NCI-H510A (cell line): ENCODE measurements around the gene TRIM54.
"Not testable (repeated sequence)": the region's sequence is repeated elsewhere in the genome, so short reads cannot be mapped to it uniquely, and the experiment has no call there.

Experiments
- DNase-seq: peaks from one replicate; lab custom pipeline; 2025; lab: John Stamatoyannopoulos, UW

The TRIM54 gene

DNA sequence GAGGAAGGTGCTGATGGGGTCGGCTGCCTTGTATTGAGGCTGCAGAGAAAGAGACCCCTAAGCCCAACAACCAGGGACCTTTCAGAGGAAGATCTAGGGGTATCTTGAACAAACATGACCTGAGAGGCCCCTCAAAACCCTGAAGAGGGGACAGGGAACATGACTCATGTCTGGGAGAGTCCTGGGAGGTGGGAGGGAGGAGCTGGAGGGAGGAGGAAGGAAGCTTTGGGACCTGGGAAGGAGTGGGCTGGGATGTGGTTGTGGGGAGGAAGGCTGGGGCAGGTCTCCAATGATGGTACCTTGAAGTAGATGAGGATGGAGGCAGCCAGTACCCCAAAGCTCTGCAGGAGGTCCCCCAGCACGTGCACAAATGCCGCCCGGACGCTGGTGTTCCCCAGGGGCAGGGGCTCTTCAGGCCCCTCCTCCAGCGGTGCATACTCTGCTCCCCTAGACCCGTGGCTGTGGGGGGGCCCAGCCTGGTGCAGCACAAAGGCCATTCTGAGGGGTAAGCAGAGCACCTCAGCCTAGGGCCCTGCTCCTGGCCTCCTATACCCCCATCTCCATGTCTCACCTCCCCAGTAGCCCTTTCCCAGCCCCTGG is 25.3 kb upstream of the TRIM54 start:
- no peak for DNase-seq

DNA sequence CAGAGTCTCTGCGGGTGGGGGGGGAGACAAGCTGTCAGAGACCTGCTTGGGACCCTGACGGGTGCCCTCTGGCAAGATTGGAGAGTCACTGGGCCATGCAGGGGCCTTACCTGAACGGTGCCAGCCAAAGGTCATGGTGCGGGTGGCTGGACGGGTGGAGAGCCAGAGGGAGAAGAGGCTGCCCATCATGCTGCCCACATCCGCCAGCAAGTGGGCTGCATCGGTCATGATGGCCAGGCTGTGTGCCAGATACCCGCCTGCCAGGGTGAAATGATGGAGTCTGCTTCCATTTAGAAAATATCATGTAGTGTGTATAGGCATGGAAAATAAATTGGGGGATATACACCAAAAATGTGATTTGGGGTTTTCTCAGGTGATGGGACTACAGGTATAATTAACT is 24.2 kb upstream of the TRIM54 start:
- no peak for DNase-seq

DNA sequence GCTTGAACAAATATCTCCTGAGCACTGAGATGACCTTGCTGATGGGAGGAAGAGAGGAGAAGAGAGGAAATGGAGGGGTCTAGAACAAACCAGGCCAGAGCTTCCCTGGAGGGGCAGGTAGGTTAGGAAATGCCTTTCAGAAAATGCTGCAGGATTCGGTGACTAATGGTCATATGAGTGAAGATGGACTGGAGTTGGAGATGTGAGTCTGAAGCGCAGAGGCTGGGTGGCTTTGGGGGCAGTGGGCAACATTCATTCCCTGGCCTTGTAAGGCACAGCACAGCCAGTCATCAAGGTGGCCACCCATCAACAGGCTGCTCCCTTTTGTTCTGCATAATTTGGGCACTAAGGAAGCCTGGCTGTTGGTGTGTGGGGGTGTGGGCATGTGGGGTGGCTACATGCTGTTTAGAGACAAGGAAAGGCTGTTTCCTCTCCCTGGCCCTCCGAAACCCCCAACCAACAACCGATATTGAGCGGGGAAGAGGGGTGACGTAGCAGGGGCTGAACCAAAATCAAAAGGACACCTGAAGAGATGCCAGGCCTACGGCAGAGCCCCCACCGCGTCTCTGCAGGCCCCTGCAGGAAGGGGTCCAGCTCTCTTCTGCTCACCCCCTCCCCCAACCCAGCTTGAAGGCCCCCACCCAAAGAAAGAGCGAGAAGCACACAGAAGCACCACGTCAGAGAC is 20.8 kb upstream of the TRIM54 start:
- DNase-seq, result no peak

DNA sequence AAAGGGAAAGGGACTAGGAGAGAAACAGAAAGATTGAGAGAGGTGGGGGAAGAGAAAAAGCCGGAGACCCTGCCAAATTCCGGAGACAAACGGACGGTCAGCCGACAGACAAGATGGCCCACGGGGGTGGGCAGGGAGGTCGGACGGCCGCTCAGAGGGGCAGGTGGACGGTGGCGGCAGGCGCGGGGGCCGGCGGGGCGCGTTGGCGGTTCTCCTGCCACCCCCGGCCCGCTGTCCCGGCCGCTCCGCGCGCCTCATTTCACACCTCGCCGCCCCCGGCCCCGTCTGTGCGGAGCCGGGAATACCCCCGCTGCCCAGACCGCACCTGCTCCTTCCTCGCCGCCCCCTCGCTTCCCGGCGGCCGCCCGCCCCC is 20.3 kb upstream of the TRIM54 start:
- DNase-seq, result no peak

DNA sequence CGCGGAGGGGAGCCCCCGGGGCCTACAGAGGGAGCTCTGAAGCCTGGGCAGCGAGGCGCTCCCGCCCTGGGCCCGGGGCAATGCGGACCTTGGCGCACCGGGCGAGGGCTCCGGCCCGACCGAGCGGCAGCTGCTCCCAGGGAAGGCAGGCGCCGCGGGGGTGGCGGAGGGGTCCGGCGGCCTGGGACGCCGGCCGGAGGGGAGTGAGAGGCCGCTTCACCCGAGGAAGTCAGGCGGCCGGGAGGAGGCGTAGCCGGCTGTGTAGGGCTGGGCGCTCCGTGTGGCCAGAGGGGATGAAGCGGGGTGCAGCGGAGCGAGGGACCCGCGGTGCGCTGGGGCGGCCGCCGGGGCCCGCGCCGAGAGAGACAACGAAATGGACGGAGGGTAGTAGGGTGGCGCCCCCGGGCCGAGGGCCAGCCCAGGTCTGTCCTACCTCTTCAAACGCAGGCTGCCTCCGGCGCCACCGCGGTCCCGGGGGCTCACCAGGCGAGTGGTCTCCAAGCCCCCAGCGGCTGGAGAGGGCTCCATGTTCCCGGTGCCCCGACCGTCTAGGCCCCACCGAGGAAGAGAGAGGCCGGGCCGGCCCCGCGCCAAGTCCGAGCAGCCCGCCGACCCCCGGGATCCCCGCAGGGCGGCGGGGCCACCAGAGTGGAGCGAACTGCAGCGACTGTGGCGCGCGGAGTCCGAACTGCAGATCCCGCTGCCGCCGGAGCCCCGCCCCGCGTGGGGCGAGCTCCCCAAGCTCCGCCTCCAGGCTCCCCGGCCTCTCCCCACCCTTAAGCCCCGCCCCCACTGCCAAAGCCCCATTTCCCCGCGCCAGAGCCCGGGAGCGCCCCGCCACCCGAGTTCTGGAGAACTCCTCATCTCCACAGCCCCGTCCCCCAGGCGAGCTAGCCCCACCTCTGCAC is 19.6 kb upstream of the TRIM54 start, which contains the start of gene SLC30A3:
Gene SLC30A3, minus strand, starts transcription at position 669 of the 908 bp plus-strand sequence. Its CDS starts 141 bp downstream, at position 528.
- peak; percentile 14 for DNase-seq

DNA sequence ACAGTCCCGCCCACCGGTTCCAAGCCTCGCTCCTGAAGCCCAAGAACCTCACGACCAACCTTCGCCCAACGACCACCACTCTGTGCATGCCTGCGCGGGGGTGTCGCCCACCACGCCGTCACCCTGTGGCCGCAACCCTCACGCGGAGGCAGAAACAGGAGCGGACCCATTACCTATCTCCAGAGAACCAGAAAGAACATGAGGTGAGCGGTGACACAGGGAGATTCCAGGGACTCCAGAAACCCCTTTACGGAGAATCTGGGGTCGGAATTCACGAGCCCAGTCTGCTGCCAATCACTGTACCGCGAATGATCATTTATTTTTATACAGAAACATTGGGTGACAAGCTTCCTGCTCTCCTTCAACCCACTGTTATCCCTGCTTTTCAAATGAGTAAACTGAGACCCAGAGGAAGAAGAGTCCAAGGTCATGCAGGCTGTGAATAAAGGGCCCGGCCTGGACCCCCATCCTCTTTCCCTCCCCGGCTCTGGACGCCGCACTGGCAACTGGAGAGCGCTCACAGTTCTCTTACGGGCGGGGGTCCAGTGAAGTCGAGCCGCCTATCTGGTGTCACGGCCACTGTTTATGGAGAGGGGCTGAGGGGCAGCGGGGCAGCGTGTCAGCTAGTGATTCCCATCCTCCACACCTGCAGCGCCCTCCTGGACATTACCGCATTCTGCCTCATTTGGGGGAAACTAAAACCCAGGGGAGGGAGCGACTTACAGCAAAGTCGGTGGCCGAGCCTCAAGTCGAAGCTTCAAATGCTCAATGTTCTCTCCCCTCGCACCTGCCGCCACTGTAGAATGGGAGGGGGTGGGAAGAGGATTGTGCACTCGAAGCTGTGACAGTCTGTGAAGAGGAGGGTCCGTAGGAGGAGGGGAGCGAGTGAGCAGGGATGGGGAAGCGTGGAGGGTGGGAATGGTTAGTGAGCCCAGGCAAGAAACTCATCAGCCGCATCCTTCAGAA is 18.7 kb upstream of the TRIM54 start:
- DNase-seq, result no peak

DNA sequence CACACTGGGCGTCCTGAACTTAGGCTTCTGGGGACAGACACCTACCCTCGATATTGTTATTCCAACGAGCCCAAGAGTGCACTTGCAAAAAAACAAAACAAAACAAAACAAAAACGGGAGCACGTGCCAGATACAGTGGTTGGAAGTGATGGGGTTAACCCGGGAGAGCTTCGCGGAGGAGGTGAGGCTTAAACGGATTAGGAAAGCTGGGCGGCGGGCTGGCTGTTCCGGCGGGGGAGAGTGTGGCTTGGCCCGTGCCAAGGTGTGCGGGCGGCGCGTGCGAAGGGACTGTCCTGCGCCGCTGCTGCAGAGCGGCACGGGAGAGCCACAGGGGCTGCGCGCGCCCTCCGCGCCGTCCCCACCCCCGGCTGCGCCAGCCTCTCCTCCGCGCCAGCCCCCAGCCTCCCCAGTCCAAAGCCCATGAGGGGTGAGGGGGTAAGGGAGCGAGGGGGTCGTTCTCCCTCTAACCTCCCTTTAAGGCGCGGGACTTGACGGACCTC is 17.9 kb upstream of the TRIM54 start:
- DNase-seq, result no peak

DNA sequence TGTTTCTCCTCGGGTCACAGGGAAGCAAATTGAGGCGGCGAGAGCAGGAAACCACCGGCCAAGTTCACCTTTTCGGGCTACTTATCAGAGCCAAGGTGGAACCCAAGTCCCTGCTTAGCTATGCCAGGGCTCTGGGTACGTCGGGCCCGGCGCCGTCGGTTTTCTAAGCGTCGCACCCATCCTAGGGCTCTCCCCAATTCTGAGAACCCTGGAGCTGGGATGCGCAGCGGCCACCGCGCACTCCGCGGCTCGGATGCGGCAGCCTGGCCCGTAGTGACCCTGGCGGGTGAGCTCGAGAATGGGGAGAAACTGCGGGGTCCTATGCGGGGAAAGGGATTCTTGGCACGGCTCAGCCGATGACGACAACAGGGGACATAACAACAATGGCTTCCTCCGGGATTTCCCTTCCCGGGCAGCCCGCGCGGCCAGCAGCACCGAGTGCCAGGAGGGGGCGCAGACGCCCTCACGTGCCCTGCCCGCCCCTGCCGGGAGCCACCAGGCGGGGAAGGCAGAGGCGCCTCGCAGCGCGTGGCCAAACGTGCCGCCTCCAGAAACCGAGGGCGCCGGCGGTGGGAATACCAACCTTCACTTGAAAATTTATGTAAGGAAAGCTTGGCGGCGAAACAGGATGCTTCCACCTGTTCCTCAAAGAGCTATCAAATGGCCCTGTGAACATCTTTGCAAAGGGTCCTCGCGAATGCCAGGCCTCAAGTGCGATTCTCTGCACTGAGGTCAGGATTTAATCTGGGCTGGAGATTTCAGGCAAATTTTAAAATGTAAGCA is 17.3 kb upstream of the TRIM54 start:
- DNase-seq, result peak; percentile 71

DNA sequence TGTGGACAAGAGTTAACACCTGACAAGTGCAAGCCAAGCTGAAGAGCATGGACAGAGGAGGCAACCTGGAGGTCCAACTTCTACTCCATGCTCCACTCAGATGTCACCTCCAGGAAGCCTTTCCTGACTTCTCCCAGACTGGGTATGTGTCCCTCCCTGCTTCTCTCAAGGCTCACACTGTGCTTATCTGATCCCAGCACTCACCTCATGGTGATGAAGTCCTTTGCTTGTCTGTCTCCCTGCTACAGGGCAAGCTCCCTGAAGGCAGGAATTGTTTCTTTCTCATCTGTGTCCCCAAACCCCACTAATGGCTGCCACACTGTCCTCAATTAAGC is 16.7 kb upstream of the TRIM54 start:
- no peak for DNase-seq

DNA sequence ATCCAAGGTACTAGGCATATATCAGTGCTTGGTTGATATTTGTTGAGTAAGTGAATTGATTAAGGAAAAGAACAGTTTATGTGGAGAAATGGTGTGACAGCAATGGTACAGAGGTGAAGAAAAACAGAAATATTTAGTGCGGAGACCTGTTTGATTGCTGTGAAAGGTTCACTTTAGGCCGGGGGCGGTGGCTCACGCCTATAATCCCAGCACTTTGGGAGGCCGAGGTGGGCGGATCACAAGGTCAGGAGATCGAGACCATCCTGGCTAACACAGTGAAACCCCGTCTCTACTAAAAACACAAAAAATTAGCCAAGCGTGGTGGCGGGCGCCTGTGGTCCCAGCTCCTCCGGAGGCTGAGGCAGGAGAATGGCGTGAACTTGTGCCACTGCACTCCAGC is 13.9 kb upstream of the TRIM54 start:
- DNase-seq, result not testable (repeated sequence)

DNA sequence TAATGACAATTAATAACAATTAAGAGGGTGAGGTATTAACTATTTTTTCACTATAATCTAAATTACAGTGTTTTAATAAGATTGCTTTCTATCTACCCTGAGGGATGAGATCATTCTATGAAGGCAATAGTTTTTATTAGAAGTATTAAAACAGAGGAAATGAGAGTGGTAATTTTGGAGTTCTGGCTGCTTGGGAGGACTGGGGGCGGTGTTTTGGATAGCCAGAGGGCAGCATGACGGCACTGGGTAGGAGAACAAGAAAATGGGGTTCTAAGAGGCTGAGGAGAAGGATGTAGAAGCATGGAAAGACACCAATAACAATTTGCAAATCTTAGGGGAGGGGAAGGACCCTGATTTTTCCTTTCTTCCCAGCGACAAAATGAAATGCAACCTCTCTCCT is 12.1 kb upstream of the TRIM54 start:
- no peak for DNase-seq

DNA sequence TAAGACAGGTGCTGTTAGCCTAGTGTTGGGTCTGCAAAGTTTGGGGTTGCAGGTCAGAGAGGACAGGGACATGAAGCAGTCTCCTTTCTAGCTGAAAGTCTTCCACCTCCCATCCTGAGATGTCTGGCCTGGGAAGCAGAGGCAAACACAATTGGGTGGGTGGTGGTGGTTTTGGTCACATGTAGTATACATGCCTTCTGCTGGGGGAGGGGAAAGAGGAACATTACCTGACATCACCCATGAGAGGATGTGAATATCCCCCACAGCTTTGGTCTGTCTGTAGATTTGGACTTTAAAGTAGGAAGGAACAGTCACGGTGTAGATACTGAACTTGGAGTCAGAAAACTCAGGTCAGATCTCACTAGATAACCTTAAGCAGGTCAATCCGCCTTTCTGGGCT is 11.6 kb upstream of the TRIM54 start:
- DNase-seq, result no peak

DNA sequence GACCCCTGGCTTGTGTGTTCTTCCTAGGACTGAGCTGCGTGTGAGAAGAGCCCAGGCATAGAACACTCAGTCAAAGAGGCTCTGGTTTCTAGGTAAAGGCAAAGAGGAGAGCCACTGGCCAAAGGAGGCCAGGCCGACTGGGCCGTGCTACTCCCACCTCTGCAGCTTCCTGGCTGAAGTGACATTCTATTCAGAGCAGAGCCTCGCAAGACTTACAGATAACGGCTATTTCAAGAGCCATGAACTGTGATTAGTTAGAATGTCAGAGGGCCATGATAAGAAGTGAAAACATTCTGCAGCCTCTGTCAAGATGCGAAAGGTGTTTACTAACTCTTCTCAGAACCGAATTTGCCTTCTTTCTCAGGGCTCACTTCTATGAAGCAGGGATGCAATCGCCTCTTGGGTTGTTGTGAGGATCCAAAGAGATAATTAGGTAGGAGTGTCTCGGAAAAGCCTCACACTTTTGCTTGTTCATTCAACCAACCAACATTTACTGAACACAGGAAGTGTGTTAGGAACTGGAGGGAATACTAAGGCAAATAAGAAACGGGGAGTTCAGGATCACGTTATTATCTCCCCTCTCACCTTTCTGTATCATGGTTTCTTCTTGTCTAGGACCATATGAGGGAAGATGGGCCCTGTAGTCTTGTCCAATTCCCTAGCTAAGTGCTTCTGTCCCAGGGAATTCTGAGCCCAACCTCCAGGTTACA is 10.4 kb upstream of the TRIM54 start:
- no peak for DNase-seq

DNA sequence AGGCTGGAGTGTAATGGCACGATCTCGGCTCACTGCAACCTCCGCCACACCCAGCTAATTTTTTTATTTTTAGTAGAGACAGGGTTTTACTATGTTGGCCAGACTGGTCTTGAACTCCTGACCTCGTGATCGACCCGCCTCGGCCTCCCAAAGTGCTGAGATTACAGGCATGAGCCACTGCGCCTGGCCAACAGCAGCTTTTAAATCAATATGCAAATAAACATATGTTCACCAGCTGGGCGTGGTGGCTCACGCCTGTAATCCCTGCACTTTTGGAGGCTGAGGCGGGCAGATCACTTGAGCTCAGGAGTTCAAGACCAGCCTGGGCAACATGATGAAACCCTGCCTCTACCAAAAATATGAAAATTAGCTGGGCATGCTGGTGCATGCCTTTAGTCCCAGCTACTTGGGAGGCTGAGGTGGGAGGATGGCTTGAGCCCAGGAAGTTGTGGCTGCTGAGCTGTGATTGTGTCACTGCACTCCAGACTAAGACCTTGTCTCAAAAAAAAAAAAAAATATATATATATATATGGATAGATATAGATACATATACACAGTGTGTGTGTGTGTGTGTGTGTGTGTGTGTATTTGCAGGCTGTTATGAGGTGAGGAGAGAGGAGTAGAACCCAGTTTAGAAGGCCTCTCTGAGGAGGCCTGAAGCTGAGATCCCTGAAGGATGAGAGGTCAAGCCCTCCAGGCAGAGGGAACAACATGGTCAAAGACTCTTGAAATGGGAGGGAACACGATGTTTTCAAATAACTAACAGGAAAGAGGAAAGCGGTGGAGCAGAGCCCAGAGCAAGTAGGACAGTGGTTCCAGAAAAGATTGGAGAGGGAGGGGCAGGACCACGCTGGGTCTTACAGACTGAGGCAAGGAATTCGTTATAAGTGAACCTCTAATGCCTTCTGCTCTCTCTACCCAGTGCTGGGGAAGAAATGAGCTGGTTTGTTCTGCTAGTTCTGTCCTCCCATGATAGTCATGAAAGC is 9.4 kb upstream of the TRIM54 start:
- not testable (repeated sequence) for DNase-seq

DNA sequence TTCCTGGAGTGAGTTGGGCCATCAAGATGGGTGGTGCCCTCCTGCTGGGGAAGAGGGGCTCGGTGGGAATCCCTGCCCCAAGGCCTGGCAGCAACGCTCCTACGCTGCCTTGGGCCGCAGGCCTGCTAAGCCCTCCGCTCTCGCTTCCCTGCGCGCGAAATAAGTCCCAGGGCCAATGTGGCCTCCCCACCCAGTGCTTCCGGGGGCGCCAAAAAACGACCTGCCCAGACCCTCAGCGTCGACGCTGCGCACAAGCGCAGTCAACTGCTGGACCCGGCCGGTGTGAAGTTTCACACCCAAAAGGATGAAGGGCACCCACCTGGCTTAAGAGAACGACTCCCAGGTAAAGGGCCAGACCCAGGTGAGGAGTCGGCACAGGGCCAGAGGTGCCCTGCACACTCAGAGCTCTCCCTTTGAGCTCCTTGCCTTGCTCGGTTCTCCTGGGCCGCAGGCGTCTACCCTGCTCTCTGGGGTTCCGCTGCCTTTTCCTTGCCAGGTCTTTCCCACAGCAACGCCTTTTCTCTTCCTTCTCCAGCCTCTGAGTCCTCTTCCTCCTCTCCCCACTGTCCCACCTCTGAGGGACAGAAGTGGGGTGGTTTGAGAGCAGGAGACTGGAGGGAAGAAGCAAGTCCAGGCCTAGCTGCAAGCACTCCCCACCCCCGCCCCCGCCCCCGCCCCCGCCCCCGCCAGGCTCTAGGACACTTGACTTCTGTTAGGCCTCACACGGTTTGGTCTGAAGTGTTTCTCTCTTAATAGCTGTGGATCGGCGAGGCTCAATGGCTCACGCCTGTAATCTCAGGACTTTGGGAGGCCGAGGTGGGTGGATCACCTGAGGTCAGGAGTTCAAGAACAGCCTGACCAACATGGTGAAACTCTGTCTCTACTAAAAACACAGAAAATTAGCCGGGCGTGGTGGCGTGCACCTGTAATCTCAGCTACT is 6.7 kb upstream of the TRIM54 start, which contains the start of gene DNAJC5G:
Gene DNAJC5G, plus strand, starts transcription at position 223 of the 940 bp plus-strand sequence. CDS start 1,296 bp downstream, outside the sequence.
- DNase-seq, result no peak

DNA sequence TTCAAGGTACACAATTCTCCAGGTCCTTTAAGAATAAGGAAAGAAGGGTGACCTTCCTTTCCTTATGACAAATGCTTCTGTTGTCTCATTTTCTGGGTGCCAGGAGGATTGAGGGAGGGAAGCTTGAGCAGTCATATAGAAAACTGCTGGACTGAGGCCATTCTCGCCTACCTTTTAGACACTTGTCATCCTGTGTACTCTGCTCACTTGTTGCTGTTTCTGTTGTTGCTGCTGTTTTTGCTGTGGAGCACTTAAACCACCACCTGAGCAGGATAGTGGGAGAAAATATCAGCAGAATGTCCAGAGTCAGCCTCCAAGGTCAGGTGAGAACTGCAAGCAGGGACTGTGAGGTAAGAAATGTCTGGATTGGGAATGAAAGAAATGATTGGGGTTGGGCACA is 4.2 kb upstream of the TRIM54 start:
- no peak for DNase-seq

DNA sequence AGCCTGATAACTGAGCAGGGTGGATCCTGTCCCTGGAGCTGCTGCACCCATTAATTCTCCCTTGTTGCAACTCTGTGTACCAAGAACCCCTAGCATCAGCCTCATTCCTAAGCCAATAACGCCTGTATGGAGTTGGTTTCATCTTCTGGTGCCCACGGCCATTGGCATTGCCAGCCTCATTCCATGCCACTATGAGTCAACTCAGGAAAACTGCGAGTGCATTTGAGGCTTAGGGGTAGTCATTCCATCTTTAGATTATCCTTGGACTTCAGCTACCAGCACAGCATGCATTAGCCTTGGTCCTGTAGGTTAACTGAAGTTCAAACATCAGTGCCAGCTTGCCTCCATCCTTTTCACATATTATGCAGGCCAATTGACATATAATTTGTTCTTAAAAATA is 1.4 kb upstream of the TRIM54 start:
- DNase-seq, result no peak

DNA sequence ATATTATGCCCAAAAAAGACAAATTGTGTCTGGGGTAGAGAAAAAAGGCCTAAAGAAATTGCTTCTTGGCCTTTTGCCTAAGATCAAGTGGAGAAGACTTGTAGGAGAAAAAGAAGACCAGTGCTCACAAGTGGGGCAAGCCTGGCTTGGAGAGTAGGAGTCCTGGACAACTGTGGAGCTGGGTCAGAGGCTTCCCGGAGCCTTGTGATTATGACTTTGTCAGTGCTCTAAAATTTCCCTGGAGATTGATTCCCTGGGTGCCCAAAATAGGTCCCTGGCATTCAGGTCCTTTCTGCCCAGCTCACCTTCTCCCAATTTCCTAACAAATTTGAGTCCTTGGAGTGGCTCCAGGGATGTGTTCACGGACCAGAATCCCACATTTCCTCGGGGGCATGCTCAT is 787 bp upstream of the TRIM54 start:
- DNase-seq, result no peak
